Neuron (in vitro differentiated cells): ENCODE data around the gene MBTPS2.

Experiments used
- H2AFZ ChIP-seq: one replicate; pipeline ENCODE4 v1.6.1; 2013; ENCODE audit warnings: low read depth, mild to moderate bottlenecking, inconsistent platforms, low read length, moderate library complexity
- H3K27me3 ChIP-seq: one replicate; pipeline ENCODE4 v1.6.1; 2013; ENCODE audit warnings: low read length; ENCODE audit not compliant: insufficient read depth
- H3K36me3 ChIP-seq: one replicate; pipeline ENCODE4 v1.6.1; 2013; ENCODE audit warnings: low read length; ENCODE audit not compliant: insufficient read depth
- H3K4me1 ChIP-seq: one replicate; pipeline ENCODE4 v1.6.1; 2013; ENCODE audit warnings: low read length; ENCODE audit not compliant: insufficient read depth
- H3K4me3 ChIP-seq: 2 replicates; pipeline ENCODE4 v1.5.1; 2013; ENCODE audit warnings: mild to moderate bottlenecking, low read length, moderate library complexity
- H3K9me3 ChIP-seq: one replicate; pipeline ENCODE4 v1.6.1; 2013; ENCODE audit warnings: low read length

Gene MBTPS2

DNA sequence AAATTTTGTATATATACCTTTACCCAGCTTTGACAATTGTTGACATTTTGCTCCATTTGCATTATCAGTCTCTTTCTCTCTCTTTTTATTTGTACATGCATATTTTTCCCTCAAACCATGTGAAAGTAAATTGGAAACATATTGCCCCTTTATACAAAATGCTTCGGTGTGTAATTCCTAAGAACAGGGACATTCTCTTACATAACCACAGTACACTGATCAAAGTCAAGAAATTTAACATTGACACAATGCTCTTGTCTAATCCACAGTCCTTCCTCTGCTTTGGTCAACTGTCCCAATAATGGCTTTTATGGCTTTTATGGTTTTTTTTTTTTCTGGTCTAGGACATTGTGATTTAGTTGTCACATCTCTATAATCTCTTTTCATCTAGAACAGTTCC, 91.6 kb downstream of the MBTPS2 start:
- Histone ChIP-seq H3K36me3 (no peaks in the 10 kb centered on the region), H3K9me3 (no peaks in the 10 kb centered on the region), H3K4me1 (peaks cover 18% of the 10 kb centered on the region), H3K4me3 (no peak overlapping the region), H3K27me3 (no peaks in the 10 kb centered on the region), H2AFZ (no peak overlapping the region)

DNA sequence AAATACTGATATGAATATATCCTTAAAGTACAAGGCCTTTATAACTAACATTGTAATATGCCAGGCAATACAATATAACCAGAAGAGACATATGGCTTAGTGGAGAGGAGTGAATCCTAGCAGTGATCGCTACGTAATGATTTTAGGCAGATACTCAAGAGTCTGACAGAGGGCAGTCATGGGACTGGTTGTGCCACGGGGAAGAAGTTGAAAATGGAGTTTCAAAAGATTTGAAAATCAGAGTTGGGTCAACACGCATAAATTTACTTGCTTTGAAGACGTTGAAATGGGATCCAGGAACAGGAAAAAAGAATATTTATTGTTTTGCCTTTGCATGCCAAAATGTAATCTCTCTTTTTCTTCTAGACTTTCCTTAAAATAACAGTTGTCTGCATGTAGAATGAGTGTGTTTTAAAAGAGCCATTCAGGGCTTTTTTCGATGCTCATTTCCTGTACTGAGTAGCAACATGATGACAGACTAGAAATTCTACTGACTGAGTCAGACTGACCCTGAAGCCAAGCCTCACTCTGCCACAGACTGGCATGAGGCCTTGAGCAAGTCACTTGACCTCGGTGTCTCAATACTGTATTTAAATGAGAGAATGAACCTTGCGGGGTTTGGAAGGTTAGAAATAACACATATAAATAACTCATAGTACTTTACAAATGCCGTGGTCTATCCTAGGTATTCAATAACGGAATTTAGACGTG, 93.0 kb downstream of the MBTPS2 start:
- Histone ChIP-seq H3K9me3 (no peaks in the 10 kb centered on the region), H2AFZ (no peak overlapping the region), H3K4me1 (peaks cover 9% of the 10 kb centered on the region), H3K27me3 (no peaks in the 10 kb centered on the region), H3K4me3 (no peak overlapping the region), H3K36me3 (no peaks in the 10 kb centered on the region)

DNA sequence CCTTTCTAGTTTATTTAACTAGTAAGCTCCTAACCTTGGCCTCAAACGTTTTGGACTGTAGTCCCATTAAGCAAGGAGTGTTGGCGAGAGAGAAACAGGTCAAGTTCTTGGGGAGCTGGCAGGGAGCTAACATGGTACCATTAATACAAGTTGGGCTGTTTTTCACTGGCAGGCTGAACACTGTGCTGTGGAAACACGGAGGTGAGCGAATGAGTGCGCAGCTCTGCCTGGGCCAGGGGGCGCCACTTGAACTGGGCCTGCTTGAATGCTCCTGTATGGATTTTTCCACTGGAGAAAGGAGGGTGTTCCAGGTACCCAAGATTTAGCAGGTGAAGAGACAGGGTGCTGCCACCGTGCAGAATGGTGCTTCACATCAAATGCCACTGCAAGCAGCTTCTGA, 93.7 kb downstream of the MBTPS2 start:
- H3K4me3 ChIP-seq, result no peak overlapping the region
- H3K4me1 ChIP-seq, result peaks cover 6% of the 10 kb centered on the region
- no peaks in the 10 kb centered on the region for H3K9me3 ChIP-seq
- H2AFZ ChIP-seq, result no peak overlapping the region
- no peaks in the 10 kb centered on the region for H3K27me3 ChIP-seq
- no peaks in the 10 kb centered on the region for H3K36me3 ChIP-seq

DNA sequence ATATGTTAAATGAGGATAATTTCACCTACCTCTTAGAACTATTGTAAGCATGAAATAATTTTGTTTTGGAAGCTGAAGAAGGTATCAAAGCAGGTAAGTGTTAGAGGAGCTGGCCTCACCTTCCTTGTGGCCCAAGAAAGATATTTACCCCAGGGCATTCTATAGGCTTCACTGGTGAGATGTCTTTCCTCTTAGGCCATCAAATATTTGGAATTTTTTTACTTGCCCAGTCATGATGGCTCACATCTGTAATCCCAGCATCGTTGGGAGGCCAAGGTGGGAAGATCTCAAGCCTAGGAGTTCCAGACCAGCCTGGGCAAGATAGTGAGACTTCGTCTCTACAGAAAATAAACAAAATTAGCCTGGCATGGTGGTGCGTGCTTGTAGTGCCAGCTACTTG, 95.0 kb downstream of the MBTPS2 start:
- Histone ChIP-seq H2AFZ (no peak overlapping the region), H3K36me3 (no peaks in the 10 kb centered on the region), H3K4me3 (no peak overlapping the region), H3K4me1 (peaks cover 6% of the 10 kb centered on the region), H3K27me3 (no peaks in the 10 kb centered on the region), H3K9me3 (no peaks in the 10 kb centered on the region)
